ENCODE results near the gene DNAH3. TPM values are rescaled to one million over a fixed set of nuclear protein-coding genes. Genes with fewer than 3 reads are reported as not detected.
"Not testable (repeated sequence)": the region's sequence is repeated elsewhere in the genome, so short reads cannot be mapped to it uniquely, and the experiment has no call there.

Gene DNAH3
- total RNA-seq (2014; rRNA removed; shearing (Covaris generic)), result 0.05 TPM in 1 of 2 replicates, not detected in the other

DNA sequence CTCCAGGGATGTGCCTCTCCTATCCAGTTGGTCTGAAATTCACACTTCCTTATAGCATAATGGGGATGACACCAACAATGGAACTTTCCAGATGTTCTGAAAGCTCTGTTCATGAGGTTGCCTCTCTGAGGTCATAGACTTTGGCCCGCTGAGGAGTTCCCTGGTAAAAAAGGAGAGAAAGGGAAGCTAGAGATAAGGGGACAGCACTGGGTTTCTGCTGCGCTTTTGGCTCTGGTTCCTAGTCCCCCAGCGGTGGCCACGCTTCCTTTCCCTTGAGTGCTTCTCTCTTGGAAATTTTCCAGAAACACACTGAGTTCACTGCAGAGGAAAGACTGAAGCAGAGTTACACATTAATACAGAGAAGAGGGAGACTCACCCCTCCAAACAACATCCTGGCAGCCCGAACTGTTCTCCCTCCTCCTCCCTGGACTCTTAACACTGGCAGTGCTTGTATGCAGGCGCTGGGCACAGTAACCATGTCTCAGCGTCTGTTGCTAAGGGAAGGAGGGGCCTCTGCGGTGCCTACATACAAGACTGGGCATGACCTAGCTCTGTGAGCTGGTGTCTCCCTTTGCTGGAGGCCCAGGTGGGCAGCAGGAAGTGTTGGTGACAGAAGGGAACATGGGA is at the start of gene DNAH3:
TSS of gene DNAH3 (minus strand) at position 472 of the 627 bp plus-strand sequence. CDS start 527 bp downstream, outside the sequence.
- H3K27me3 ChIP-seq, result peaks cover 5% of the 10 kb centered on the region; the same call in 1 of the 2 replicates
- H3K36me3 ChIP-seq, result no peaks in the 10 kb centered on the region
- no peak for DNase-seq
- no peak within 1 kb of the TSS for H3K27ac ChIP-seq
- no peaks in the 10 kb centered on the region for H3K4me1 ChIP-seq
- H3K4me3 ChIP-seq, result no peak within 1 kb of the TSS
- no peaks in the 10 kb centered on the region for H3K9me3 ChIP-seq (replicated peaks)

- Histone ChIP-seq H3K9me3 (replicated peaks) (no peaks in the 10 kb centered on the region), H3K4me3 (no peak overlapping the region), H3K27me3 (no peaks in the 10 kb centered on the region; the same call in none of the 2 replicates), H3K27ac (no peak overlapping the region), H3K4me1 (no peaks in the 10 kb centered on the region), H3K36me3 (no peaks in the 10 kb centered on the region)
- DNase-seq, result no peak
These were observed 49.1 kb upstream of the DNAH3 start for GRCh38 chr16:21199607-21200218.

GRCh38 chr16:21197621-21198020 is 47.0 kb upstream of the DNAH3 start:
- no peaks in the 10 kb centered on the region; the same call in none of the 2 replicates for H3K27me3 ChIP-seq
- no peaks in the 10 kb centered on the region for H3K36me3 ChIP-seq
- H3K4me3 ChIP-seq, result no peak overlapping the region
- H3K27ac ChIP-seq, result no peak overlapping the region
- H3K9me3 ChIP-seq (replicated peaks), result no peaks in the 10 kb centered on the region
- no peaks in the 10 kb centered on the region for H3K4me1 ChIP-seq
- DNase-seq, result no peak

DNA sequence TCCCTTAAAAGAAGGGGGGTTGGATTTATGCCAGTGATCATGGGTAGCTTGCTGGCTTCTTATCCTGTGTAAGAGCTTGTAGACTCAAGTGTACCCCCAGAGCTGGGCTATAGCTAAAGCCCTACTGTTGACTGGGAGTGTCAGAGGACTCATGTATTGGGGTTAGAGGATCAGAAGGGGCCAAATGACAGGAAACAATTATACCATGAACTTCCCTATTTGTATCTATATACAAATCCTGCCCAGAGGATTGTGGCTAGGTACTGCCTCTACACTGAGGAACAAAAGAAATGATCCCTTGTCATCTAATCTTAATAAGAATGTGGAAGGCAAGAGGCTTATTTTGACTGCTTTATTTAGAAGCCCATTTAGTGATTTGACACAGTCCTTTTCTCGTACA is 46.5 kb upstream of the DNAH3 start:
- Histone ChIP-seq H3K36me3 (no peaks in the 10 kb centered on the region), H3K4me1 (no peaks in the 10 kb centered on the region), H3K27me3 (no peaks in the 10 kb centered on the region; the same call in none of the 2 replicates), H3K27ac (no peak overlapping the region), H3K9me3 (replicated peaks) (no peaks in the 10 kb centered on the region), H3K4me3 (no peak overlapping the region)
- no peak for DNase-seq

DNA sequence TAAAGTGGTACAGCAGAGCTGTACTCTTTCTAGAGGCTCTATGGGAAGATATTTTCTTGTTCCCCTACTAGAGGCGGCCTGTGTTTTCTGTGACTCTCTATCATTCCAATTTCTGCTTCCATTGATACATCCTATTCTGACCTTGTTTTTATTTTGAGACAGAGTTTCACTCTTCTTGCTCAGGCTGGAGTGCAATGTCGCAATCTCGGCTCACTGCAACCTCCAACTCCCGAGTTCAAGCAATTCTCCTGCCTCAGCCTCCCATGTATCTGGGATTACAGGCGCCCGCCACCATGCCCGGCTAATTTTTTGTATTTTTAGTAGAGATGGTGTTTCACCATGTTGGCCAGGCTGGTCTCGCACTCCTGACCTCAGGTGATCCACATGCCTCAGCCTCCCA is 44.7 kb upstream of the DNAH3 start:
- H3K27me3 ChIP-seq; H3K9me3 ChIP-seq (replicated peaks); H3K27ac ChIP-seq; DNase-seq; H3K4me1 ChIP-seq; H3K36me3 ChIP-seq; H3K4me3 ChIP-seq: not testable (repeated sequence)

DNA sequence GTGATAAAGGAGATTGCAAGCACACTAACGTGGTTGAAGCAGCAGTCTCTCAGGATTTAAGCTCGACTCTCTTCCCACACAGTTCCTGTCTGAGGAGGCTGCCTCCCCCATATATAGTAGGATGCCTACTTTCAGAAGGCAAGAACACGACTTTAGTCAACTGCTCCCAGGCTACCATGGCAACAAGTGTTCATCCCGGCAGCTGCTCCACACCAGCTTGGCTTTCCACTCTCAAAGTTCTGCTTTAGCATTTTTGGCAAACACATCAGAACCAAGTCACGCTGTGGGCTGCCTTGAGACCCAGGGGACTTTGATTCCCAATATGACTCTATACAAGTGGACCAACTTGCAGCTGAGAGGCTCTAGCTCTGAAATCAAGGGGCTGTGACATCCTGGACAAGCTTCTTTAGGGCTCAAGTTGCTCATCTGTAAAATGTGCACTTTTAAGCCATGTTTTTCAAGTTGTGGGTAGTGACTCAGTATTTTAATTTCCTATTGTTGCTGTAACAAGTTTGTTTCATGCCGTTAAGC is 44.2 kb upstream of the DNAH3 start:
- no peak for DNase-seq
- no peak overlapping the region for H3K27ac ChIP-seq
- no peaks in the 10 kb centered on the region; the same call in none of the 2 replicates for H3K27me3 ChIP-seq

DNA sequence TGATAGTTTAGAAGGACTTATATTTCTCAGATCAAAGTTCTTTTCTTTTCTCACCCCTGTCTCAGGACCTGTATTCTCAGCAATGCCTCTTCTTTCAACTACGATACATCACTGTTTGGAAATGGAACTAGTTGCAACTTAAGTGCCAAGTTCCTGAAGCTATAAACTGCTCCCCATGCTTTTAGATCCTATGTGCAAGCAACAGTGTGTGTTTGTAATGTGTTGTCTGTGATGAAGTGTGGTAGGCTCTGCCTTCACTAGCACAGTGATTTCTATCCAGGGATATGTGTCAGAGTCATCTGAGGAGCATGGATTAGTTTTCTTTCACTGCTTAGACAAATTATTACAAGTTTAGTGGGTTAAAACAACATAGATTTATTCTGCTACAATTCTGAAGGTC is 42.3 kb upstream of the DNAH3 start:
- Histone ChIP-seq H3K27me3 (no peaks in the 10 kb centered on the region; the same call in 1 of the 2 replicates), H3K9me3 (replicated peaks) (no peaks in the 10 kb centered on the region), H3K36me3 (no peaks in the 10 kb centered on the region), H3K4me3 (no peak overlapping the region), H3K27ac (no peak overlapping the region), H3K4me1 (no peaks in the 10 kb centered on the region)
- DNase-seq, result no peak

More for the DNA sequence above, 44.2 kb upstream of the DNAH3 start:
- Histone ChIP-seq H3K4me1 (no peaks in the 10 kb centered on the region), H3K36me3 (no peaks in the 10 kb centered on the region), H3K4me3 (no peak overlapping the region), H3K9me3 (replicated peaks) (no peaks in the 10 kb centered on the region)

GRCh38 chr16:21190599-21190998 is 40.0 kb upstream of the DNAH3 start:
- H3K27me3 ChIP-seq, result no peaks in the 10 kb centered on the region; the same call in 1 of the 2 replicates
- DNase-seq, result no peak
- no peak overlapping the region for H3K27ac ChIP-seq
- H3K9me3 ChIP-seq (replicated peaks), result no peaks in the 10 kb centered on the region
- H3K4me1 ChIP-seq, result no peaks in the 10 kb centered on the region
- no peaks in the 10 kb centered on the region for H3K36me3 ChIP-seq
- H3K4me3 ChIP-seq, result no peak overlapping the region

DNA sequence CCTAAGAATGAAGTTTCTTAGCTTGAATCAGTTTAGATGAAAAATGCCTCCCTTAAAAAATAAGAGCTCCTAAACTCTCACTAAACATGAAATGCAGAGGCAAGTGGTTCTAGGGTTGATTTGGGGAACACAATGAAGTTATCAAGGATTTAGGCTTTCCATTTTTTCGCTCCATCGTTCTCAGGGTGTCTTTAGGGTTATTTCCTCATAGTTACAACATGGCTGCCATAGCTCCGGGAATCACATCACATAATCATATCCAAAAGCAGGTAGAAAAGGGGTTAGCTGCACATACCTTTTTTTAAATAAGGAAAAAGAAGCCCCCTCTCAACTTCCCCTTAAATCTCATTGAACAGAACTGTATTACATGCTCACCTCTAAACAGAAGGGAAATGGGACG is 39.4 kb upstream of the DNAH3 start:
- no peaks in the 10 kb centered on the region; the same call in 1 of the 2 replicates for H3K27me3 ChIP-seq
- H3K27ac ChIP-seq, result no peak overlapping the region
- H3K4me1 ChIP-seq, result no peaks in the 10 kb centered on the region
- H3K9me3 ChIP-seq (replicated peaks), result no peaks in the 10 kb centered on the region
- no peaks in the 10 kb centered on the region for H3K36me3 ChIP-seq
- no peak overlapping the region for H3K4me3 ChIP-seq
- no peak for DNase-seq

GRCh38 chr16:21189311-21189710 is 38.7 kb upstream of the DNAH3 start:
- Histone ChIP-seq H3K27ac (no peak overlapping the region), H3K9me3 (replicated peaks) (no peaks in the 10 kb centered on the region), H3K4me1 (no peaks in the 10 kb centered on the region), H3K4me3 (no peak overlapping the region), H3K36me3 (no peaks in the 10 kb centered on the region), H3K27me3 (no peaks in the 10 kb centered on the region; the same call in 1 of the 2 replicates)
- no peak for DNase-seq

- Histone ChIP-seq H3K9me3 (replicated peaks) (no peaks in the 10 kb centered on the region; the same call in 1 of the 2 replicates), H3K27me3 (no peaks in the 10 kb centered on the region), H3K4me1 (no peaks in the 10 kb centered on the region), H3K4me3 (no peak overlapping the region), H3K27ac (no peak overlapping the region), H3K36me3 (no peaks in the 10 kb centered on the region)
- DNase-seq, result peak; percentile 30 to 54
These were observed 35.7 kb upstream of the DNAH3 start for GRCh38 chr16:21186326-21186691.

DNA sequence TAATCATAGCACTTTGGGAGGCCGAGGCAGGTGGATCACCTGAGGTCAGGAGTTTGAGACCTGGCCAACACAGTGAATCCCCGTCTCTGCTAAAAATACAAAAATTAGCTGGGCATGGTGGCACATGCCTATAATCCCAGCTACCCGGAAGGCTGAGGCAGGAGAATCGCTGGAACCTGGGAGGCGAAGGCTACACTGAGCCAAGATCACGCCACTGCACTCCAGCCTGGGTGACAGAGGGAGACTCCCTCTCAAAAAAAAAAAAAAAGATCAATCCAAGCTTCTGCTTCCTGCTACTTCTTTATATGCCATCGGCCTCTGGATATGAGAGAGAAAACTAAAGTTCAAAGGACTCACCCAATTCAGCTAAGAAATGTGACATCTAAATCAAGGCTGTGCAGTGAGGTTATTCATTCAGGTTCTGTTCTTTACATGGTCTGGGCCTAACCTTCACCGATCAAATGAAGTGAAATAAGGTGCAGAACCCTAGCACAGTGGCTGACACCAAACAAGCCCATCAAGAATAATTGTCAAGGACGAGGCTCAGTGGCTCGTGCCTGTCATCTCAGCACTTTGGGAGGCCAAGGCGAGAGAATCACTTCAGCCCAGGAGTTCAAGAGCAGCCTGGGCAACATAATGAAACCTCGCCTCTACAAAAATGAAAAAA is 35.1 kb upstream of the DNAH3 start:
- no peak for DNase-seq
- Histone ChIP-seq H3K4me3 (no peak overlapping the region), H3K27me3 (no peaks in the 10 kb centered on the region), H3K4me1 (no peaks in the 10 kb centered on the region), H3K9me3 (replicated peaks) (no peaks in the 10 kb centered on the region; the same call in 1 of the 2 replicates), H3K36me3 (no peaks in the 10 kb centered on the region), H3K27ac (no peak overlapping the region)

DNA sequence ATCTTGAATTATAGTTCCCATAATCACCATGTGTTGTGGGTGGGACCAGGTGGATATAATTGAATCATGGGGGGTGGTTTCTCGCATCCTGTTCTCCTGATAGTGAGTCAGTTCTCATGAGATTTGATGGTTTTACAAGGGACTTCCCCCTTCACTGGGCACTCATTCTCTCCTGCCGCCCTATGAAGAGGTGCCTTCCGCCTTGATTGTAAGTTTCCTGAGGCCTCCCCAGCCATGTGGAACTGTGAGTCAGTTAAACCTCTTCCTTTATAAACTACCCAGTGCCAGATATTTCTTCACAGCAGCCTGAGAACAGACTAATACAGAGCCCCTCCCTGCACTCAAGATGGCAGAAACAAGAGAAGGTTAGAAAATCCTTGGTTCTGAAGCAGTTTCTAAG is 34.2 kb upstream of the DNAH3 start:
- Histone ChIP-seq H3K9me3 (replicated peaks) (no peaks in the 10 kb centered on the region; the same call in 1 of the 2 replicates), H3K36me3 (no peaks in the 10 kb centered on the region), H3K27me3 (no peaks in the 10 kb centered on the region), H3K4me3 (no peak overlapping the region), H3K4me1 (no peaks in the 10 kb centered on the region), H3K27ac (no peak overlapping the region)
- no peak for DNase-seq

GRCh38 chr16:21183995-21184394 is 33.3 kb upstream of the DNAH3 start:
- no peaks in the 10 kb centered on the region for H3K36me3 ChIP-seq
- H3K4me3 ChIP-seq, result no peak overlapping the region
- H3K27me3 ChIP-seq, result no peaks in the 10 kb centered on the region
- H3K9me3 ChIP-seq (replicated peaks), result no peaks in the 10 kb centered on the region; the same call in 1 of the 2 replicates
- no peaks in the 10 kb centered on the region for H3K4me1 ChIP-seq
- DNase-seq, result no peak
- H3K27ac ChIP-seq, result no peak overlapping the region

GRCh38 chr16:21179983-21180365 is 29.3 kb upstream of the DNAH3 start:
- Histone ChIP-seq H3K27me3 (no peaks in the 10 kb centered on the region), H3K27ac (no peak overlapping the region), H3K9me3 (replicated peaks) (no peaks in the 10 kb centered on the region; the same call in 1 of the 2 replicates), H3K4me1 (no peaks in the 10 kb centered on the region), H3K4me3 (no peak overlapping the region), H3K36me3 (no peaks in the 10 kb centered on the region)
- no peak for DNase-seq
